RWPE2 (cell line): Measurements from ENCODE around the gene ZNF207.
"Not testable (repeated sequence)": the region's sequence is repeated elsewhere in the genome, so short reads cannot be mapped to it uniquely, and the experiment has no call there.

Experiments used
- ATAC-seq: fragments of 200-7000 bp; cut with Tn5 transposase; 3 replicates; pipeline ENCODE4 v1.9.1; 2021; ENCODE audit warnings: low read depth
- DNase-seq: peaks from one replicate; pipeline ENCODE4 v3.0.0-alpha.2; 2020; ENCODE audit warnings: low spot score
- H3K27ac ChIP-seq: fragments of 450-650 bp; 2 replicates; pipeline ENCODE4 v1.5.1; 2017; ENCODE audit warnings: mild to moderate bottlenecking; ENCODE audit not compliant: poor library complexity, severe bottlenecking
- H3K27me3 ChIP-seq: fragments of 250-450 bp; sonication (Bioruptor Pico); 2 replicates; pipeline ENCODE4 v1.5.1; 2021; ENCODE audit warnings: mild to moderate bottlenecking, moderate library complexity; ENCODE audit not compliant: insufficient read depth, poor library complexity, severe bottlenecking
- H3K36me3 ChIP-seq: fragments of 250-450 bp; sonication (Bioruptor Pico); 2 replicates; pipeline ENCODE4 v1.5.1; 2020; ENCODE audit warnings: low read depth, mild to moderate bottlenecking, moderate library complexity
- H3K4me1 ChIP-seq: fragments of 250-450 bp; sonication (Bioruptor Pico); 2 replicates; pipeline ENCODE4 v1.5.1; 2021; ENCODE audit warnings: mild to moderate bottlenecking, moderate library complexity; ENCODE audit not compliant: insufficient read depth, poor library complexity, severe bottlenecking
- H3K4me3 ChIP-seq: fragments of 250-450 bp; sonication (Bioruptor Pico); 2 replicates; pipeline ENCODE4 v1.5.1; 2021; ENCODE audit warnings: mild to moderate bottlenecking, moderate library complexity; ENCODE audit not compliant: severe bottlenecking
- H3K9me3 ChIP-seq: fragments of 250-450 bp; sonication (Bioruptor Pico); 2 replicates; pipeline ENCODE4 v1.5.1; 2021; ENCODE audit warnings: mild to moderate bottlenecking, moderate library complexity; ENCODE audit not compliant: severe bottlenecking
- TF ChIP-seq, protein P1 (sequence below): fragments of 450-650 bp; IDR thresholded peaks from one replicate; pipeline ENCODE4 v1.5.1; 2017; ENCODE audit warnings: mild to moderate bottlenecking, moderate library complexity; ENCODE audit not compliant: poor library complexity, severe bottlenecking

Gene ZNF207

DNA sequence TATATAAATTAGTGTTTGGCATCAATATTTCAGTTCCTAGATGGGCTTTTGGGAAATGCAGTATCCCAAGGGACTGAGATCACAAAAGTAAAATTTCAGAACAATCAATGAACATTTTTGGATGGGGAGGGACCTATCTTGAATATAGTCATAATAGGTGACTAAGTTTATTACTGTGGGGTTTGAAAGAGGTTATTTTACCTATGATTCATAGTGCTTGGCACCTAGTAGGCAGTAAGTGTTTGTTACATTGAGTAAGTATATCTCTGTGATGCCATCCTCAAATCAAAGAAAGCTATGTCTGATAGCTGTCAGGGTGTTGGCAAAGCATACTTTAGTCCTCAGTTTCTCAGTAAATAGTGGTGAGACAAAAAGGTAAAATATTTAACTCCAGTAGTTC lies 36.9 kb downstream of the ZNF207 start:
- Histone ChIP-seq H3K27ac (no peak overlapping the region), H3K9me3 (no peaks in the 10 kb centered on the region), H3K27me3 (no peaks in the 10 kb centered on the region), H3K36me3 (peaks cover 13% of the 10 kb centered on the region), H3K4me1 (no peaks in the 10 kb centered on the region), H3K4me3 (no peak overlapping the region)
- no peak for DNase-seq
- peak; percentile 83 for ATAC-seq
- TF ChIP-seq, protein P1, sequence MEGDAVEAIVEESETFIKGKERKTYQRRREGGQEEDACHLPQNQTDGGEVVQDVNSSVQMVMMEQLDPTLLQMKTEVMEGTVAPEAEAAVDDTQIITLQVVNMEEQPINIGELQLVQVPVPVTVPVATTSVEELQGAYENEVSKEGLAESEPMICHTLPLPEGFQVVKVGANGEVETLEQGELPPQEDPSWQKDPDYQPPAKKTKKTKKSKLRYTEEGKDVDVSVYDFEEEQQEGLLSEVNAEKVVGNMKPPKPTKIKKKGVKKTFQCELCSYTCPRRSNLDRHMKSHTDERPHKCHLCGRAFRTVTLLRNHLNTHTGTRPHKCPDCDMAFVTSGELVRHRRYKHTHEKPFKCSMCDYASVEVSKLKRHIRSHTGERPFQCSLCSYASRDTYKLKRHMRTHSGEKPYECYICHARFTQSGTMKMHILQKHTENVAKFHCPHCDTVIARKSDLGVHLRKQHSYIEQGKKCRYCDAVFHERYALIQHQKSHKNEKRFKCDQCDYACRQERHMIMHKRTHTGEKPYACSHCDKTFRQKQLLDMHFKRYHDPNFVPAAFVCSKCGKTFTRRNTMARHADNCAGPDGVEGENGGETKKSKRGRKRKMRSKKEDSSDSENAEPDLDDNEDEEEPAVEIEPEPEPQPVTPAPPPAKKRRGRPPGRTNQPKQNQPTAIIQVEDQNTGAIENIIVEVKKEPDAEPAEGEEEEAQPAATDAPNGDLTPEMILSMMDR: no peak

DNA sequence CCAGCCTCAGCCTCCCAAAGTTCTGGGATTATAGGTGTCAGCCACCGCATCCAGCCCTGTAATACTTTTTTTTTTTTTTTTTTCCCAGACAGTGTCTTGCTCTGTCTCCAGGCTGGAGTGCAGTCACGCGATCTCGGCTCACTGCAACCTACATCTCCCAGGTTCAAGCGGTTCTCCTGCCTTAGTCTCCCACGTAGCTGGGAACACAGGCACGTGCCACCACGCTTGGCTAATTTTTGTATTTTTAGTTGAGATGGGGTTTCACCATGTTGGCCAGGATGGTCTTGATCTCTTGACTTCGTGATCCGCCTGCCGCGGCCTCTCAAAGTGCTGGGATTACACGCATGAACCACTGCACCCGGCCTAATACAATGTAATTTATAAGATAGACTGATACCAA lies 38.2 kb downstream of the ZNF207 start:
- H3K27ac ChIP-seq, H3K36me3 ChIP-seq, ATAC-seq, H3K4me1 ChIP-seq, H3K9me3 ChIP-seq, H3K27me3 ChIP-seq, H3K4me3 ChIP-seq, DNase-seq: not testable (repeated sequence)

DNA sequence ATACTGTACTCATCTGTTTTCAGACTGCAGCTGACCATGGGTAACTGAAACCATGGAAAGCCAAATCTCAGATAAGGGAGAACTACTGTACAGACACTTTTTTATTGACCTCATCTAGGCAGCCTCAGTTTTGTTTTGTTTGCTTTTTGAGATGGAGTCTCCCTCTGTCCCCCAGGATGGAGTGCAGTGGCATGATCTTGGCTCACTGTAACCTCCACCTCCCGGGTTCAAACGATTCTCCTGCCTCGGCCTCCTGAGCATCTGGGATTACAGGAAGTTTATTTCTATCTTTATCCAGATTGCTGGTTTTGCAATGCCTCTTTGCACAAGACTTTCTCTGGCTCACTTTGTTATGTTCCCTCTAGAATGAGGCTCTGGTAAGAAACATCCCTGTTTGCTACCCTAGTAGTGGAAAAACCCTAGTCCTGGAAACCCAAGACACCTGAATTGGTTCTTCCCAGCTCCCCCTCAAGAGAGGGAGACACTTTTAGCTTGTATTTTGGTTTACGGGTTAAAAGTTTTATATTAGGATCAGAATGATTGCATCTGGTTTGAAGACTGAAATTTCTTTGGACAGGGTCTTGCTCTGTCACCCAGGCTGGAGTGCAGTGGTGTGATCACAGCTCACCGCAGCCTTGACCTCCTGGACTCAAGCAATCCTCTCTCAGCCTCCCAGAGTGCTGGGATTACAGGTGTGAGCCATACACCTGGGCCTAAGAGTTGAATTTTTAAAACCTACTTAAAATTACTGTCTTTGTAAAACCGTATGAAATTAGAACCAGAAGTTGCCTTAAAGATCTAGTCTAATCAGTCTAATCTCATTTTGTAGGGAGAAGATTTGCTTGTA lies 38.9 kb downstream of the ZNF207 start:
- Histone ChIP-seq H3K27me3 (no peaks in the 10 kb centered on the region), H3K9me3 (no peaks in the 10 kb centered on the region), H3K4me3 (no peak overlapping the region), H3K4me1 (no peaks in the 10 kb centered on the region), H3K27ac (no peak overlapping the region), H3K36me3 (peaks cover 7% of the 10 kb centered on the region)
- ATAC-seq (no peak), DNase-seq (no peak)
- TF ChIP-seq, protein P1: no peak

DNA sequence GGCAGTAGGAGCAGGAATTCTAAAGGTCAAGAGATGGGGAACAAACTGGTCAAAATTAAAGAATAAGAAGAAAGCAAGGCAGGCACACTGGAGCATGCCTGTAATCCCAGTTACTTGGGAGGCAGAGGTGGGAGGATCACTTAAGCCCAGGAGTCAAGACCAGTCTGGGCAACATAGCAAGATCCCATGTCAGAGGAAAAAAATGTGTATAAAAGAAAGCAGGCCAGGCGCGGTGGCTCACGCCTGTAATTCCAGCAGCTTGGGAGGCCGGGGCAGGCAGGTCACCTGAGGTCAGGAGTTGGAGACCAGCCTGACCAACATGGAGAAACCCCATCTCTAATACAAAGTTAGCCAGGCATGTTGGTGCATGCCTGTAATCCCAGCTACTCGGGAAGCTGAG lies 43.9 kb downstream of the ZNF207 start:
- TF ChIP-seq, protein P1: no peak
- no peak overlapping the region for H3K27ac ChIP-seq
- no peak overlapping the region for H3K4me3 ChIP-seq
- ATAC-seq (no peak), DNase-seq (no peak)
- H3K4me1 ChIP-seq: no peaks in the 10 kb centered on the region
- H3K9me3 ChIP-seq: no peaks in the 10 kb centered on the region
- no peaks in the 10 kb centered on the region for H3K27me3 ChIP-seq
- H3K36me3 ChIP-seq: peaks cover 5% of the 10 kb centered on the region

DNA sequence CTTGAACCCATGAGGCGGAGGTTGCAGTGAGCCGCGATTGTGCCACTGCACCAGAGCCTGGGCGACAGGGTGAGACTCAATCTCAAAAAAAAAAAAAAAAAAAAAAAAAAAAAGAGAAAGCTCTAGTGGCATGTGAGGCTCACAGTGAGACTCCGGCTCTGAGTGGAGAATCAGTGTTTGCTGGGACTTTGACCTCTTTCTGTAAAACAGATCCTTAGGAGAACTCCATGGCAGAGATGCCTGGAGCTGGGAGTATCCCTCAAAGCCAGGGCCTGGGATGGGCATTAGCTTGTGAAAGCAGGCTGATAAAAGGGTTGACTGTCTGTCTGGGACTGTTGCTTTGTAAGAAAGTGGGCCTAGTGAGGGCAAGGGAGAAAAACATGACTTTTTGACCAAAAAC lies 46.4 kb downstream of the ZNF207 start:
- no peak overlapping the region for H3K4me3 ChIP-seq
- H3K27ac ChIP-seq: no peak overlapping the region
- ATAC-seq: no peak
- peaks cover 3% of the 10 kb centered on the region; the same call in 1 of the 2 replicates for H3K36me3 ChIP-seq
- no peak for DNase-seq
- H3K9me3 ChIP-seq: no peaks in the 10 kb centered on the region
- no peaks in the 10 kb centered on the region for H3K4me1 ChIP-seq
- TF ChIP-seq, protein P1: no peak
- H3K27me3 ChIP-seq: no peaks in the 10 kb centered on the region
